Endothelial cell of umbilical vein (primary cell): Measurements from ENCODE around the gene PCGF3. TPM values are rescaled to one million over a fixed set of nuclear protein-coding genes. Genes with fewer than 3 reads are reported as not detected.

Experiments used
- BruUV-seq: library from RNA; stranded (reverse); fragments of 400-500 nt; replicated peaks from 2 replicates; lab custom pipeline; 2021; lab: Mats Ljungman, UMichigan
- CTCF ChIA-PET: fragments of 300-600, 350-600 bp; sonication (Branson Sonifier 250); formaldehyde crosslinking; loops from one replicate; lab custom pipeline; 2021; ENCODE audit warnings: antibody characterized with exemption, inconsistent platforms; lab: Charles Lee
- POLR2A ChIA-PET: fragments of 300-600, 350-600 bp; sonication (Branson Sonifier 250); formaldehyde crosslinking; loops from one replicate; lab custom pipeline; 2021; ENCODE audit warnings: antibody characterized with exemption, inconsistent platforms; lab: Charles Lee
- DNase-seq: peaks from one replicate; pipeline ENCODE4 v3.0.0-alpha.2; 2011; ENCODE audit warnings: low read depth, low spot score
- FAIRE-seq: peaks from 2 replicates; lab custom pipeline; 2011; peaks lifted over from hg19 to GRCh38; lab: Jason Lieb, UNC
- H2AFZ ChIP-seq: 2 replicates; pipeline ENCODE4 v1.6.0; 2012; ENCODE audit warnings: low read depth, low read length, control low read depth, inconsistent platforms
- H3K27ac ChIP-seq: 2 replicates; pipeline ENCODE4 v1.5.1; 2011; ENCODE audit warnings: low read depth, mild to moderate bottlenecking, control low read depth, low read length, moderate library complexity; ENCODE audit not compliant: insufficient read depth
- H3K27me3 ChIP-seq, 2 experiments: 2 replicates each; pipeline versions ENCODE4 v1.6.0 to v1.6.1; 2011; ENCODE audit warnings: low read length in 2 of 2, mixed read lengths in 1 of 2; ENCODE audit not compliant: control insufficient read depth in 2 of 2, insufficient read depth in 2 of 2
- H3K36me3 ChIP-seq, 2 experiments: 2 replicates in 1 of 2; 3 replicates in 1 of 2; pipeline ENCODE4 v1.5.1; 2011; ENCODE audit warnings: low read length in 2 of 2, mild to moderate bottlenecking in 1 of 2, moderate library complexity in 1 of 2; ENCODE audit not compliant: control insufficient read depth in 2 of 2, insufficient read depth in 2 of 2; ENCODE audit errors: extremely low read depth in 1 of 2
- H3K4me1 ChIP-seq: 3 replicates; pipeline ENCODE4 v1.5.1; 2011; ENCODE audit warnings: mild to moderate bottlenecking, low read length; ENCODE audit not compliant: control insufficient read depth, insufficient read depth; ENCODE audit errors: extremely low read depth
- H3K4me2 ChIP-seq: 2 replicates; pipeline ENCODE4 v1.6.1; 2011; ENCODE audit warnings: low read length, control low read depth, mixed read lengths; ENCODE audit not compliant: insufficient read depth
- H3K4me3 ChIP-seq, 3 experiments: fragments of 200-600 bp in 1 of 3; sonication (generic), shearing (Covaris generic) in 1 of 3; replicated peaks in 1 of 3; 2 replicates each; pipeline ENCODE4 v1.5.1; 2011 to 2016; ENCODE audit warnings: control low read depth in 3 of 3, low read length in 3 of 3, mild to moderate bottlenecking in 2 of 3, inconsistent platforms in 1 of 3, low read depth in 1 of 3, moderate library complexity in 1 of 3; ENCODE audit not compliant: insufficient read depth in 1 of 3
- H3K79me2 ChIP-seq: 2 replicates; pipeline ENCODE4 v1.6.0; 2012; ENCODE audit warnings: low read length, inconsistent platforms; ENCODE audit not compliant: control insufficient read depth, insufficient read depth
- H3K9ac ChIP-seq: replicated peaks from 2 replicates; pipeline ENCODE3; 2011; ENCODE audit warnings: low read length, control low read depth; ENCODE audit not compliant: insufficient read depth; ENCODE audit errors: extremely low read depth
- H3K9me1 ChIP-seq: replicated peaks from 3 replicates; pipeline ENCODE4 v1.6.0; 2011; ENCODE audit warnings: mild to moderate bottlenecking, low read length; ENCODE audit not compliant: control insufficient read depth, insufficient read depth; ENCODE audit errors: extremely low read depth
- H3K9me3 ChIP-seq: replicated peaks from 2 replicates; pipeline ENCODE4 v1.5.1; 2012; ENCODE audit warnings: low read length, inconsistent platforms; ENCODE audit not compliant: control insufficient read depth, insufficient read depth
- H4K20me1 ChIP-seq: replicated peaks from 2 replicates; pipeline ENCODE3; 2011; ENCODE audit warnings: mild to moderate bottlenecking, low read length; ENCODE audit not compliant: control insufficient read depth, insufficient read depth; ENCODE audit errors: extremely low read depth
- EZH2 ChIP-seq: IDR thresholded peaks from 2 replicates; pipeline ENCODE4 v1.6.1; 2012; ENCODE audit warnings: borderline replicate concordance, low read depth, mild to moderate bottlenecking, moderate library complexity, low read length, inconsistent platforms; ENCODE audit not compliant: severe bottlenecking
- FOS ChIP-seq: IDR thresholded peaks from 2 replicates; pipeline ENCODE4 v1.6.1; 2011; ENCODE audit warnings: mild to moderate bottlenecking, low read length, moderate library complexity, borderline replicate concordance; ENCODE audit not compliant: insufficient read depth
- GATA2 ChIP-seq: IDR thresholded peaks from 2 replicates; pipeline ENCODE4 v1.7.0; 2011; ENCODE audit warnings: low read depth, mild to moderate bottlenecking, moderate library complexity, mixed read lengths, low read length; ENCODE audit not compliant: insufficient read length, insufficient read depth
- JUN ChIP-seq: IDR thresholded peaks from 2 replicates; pipeline ENCODE4 v1.6.1; 2011; ENCODE audit warnings: borderline replicate concordance, low read depth; ENCODE audit not compliant: insufficient read length, insufficient read depth
- MYC ChIP-seq: IDR thresholded peaks from one replicate; pipeline ENCODE4 v1.6.1; 2011; ENCODE audit warnings: mild to moderate bottlenecking, low read depth, low read length
- POLR2A ChIP-seq: IDR thresholded peaks from 2 replicates; pipeline ENCODE4 v1.6.1; 2012; ENCODE audit warnings: low read depth, mild to moderate bottlenecking, control low read depth, low read length
- POLR2AphosphoS5 ChIP-seq: IDR thresholded peaks from 2 replicates; pipeline ENCODE4 v1.6.1; 2012; ENCODE audit warnings: low read depth, mild to moderate bottlenecking, control low read depth, low read length, moderate library complexity; ENCODE audit not compliant: insufficient read depth
- dilution Hi-C: fragments of 300-500 bp; cut with MboI; formaldehyde crosslinking; loops from one replicate; pipeline ENCODE4 v1.15.0; 2019; ENCODE audit warnings: low sequenced_read_pairs; ENCODE audit not compliant: extremely low pct_ligation_motif_present
- intact Hi-C: fragments of 100-400 bp; cut with micrococcal nuclease; formaldehyde crosslinking; loops from one replicate; pipeline ENCODE4 v1.10.0; 2022
- polyA plus RNA-seq, 4 experiments: library from polyadenylated mRNA; depleted of rRNA in 3 of 4; stranded (reverse) in 3 of 4; unstranded in 1 of 4; fragments of >200 nt; gene quantifications; 2 replicates each; pipeline versions ENCODE4 v1.2.1 to v1.2.3, GENCODE V29; 2011 to 2012; ENCODE audit warnings: missing spikeins in 1 of 4
- total RNA-seq: library from RNA; stranded (reverse); gene quantifications from 2 replicates; pipeline ENCODE4 v1.2.3, GENCODE V29; 2021
- TF ChIP-seq, protein P1 (sequence below), 2 donors: IDR thresholded peaks; 1 replicate in 1 of 2; 2 replicates in 1 of 2; pipeline ENCODE4 v1.5.1; 2011; ENCODE audit warnings: low read length in 2 of 2, mild to moderate bottlenecking in 2 of 2, moderate library complexity in 2 of 2, control low read depth in 1 of 2, inconsistent platforms in 1 of 2, low read depth in 1 of 2; ENCODE audit not compliant: insufficient read depth in 1 of 2; ENCODE audit errors: extremely low read depth in 1 of 2
- TF ChIP-seq, protein P2 (sequence below): IDR thresholded peaks from 2 replicates; pipeline ENCODE4 v1.6.1; 2011; ENCODE audit not compliant: insufficient read depth, insufficient read length

The PCGF3 gene
- total and polyA plus RNA-seq, 2 donors (not counting 3 experiments of a cell fraction or from before 2014, with no cell fraction given) = 70.2 to 91.8 TPM

DNA sequence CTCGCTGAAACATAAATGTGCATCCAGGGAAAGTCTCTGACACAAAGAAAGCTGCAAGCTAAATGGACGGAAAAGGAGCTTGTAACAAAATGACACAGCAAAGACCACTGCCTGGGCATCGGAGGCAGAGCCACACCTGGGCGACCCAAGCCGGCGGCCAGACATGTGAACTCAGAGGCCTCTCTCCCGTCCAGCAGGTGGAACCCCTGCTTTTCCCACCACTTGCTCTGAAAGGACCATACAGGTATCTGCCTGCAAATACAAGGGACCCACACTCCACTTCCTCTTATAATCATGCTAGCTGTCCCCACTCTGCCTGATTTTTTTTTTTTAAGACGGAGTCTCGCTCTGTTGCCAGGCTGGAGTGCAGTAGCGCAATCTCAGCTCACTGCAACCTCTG lies 108.3 kb downstream of the PCGF3 start:
- no peak for FAIRE-seq

More for the DNA sequence above, 108.3 kb downstream of the PCGF3 start:
- H3K4me1 ChIP-seq = no peaks in the 10 kb centered on the region
- dilution Hi-C loops = no loop called here
- CTCF ChIA-PET = interaction anchor here (1.9 kb wide), 1 partner anchor 19 kb away, joined by 6 read pairs; no protein-coding TSS in a partner anchor
- no peak overlapping the region for H2AFZ ChIP-seq
- BruUV-seq = no TSS peak
- H3K4me3 ChIP-seq = no peak overlapping the region
- H3K9ac ChIP-seq = no peak overlapping the region
- TF ChIP-seq, protein P1, sequence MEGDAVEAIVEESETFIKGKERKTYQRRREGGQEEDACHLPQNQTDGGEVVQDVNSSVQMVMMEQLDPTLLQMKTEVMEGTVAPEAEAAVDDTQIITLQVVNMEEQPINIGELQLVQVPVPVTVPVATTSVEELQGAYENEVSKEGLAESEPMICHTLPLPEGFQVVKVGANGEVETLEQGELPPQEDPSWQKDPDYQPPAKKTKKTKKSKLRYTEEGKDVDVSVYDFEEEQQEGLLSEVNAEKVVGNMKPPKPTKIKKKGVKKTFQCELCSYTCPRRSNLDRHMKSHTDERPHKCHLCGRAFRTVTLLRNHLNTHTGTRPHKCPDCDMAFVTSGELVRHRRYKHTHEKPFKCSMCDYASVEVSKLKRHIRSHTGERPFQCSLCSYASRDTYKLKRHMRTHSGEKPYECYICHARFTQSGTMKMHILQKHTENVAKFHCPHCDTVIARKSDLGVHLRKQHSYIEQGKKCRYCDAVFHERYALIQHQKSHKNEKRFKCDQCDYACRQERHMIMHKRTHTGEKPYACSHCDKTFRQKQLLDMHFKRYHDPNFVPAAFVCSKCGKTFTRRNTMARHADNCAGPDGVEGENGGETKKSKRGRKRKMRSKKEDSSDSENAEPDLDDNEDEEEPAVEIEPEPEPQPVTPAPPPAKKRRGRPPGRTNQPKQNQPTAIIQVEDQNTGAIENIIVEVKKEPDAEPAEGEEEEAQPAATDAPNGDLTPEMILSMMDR (IDR thresholded peaks at IDR 0.05; ENCODE audit: extremely low read depth in 1 of 2, insufficient read depth in 1 of 2, low read depth in 1 of 2, low read length in 2 of 2) = no peak
- TF ChIP-seq, protein P2, sequence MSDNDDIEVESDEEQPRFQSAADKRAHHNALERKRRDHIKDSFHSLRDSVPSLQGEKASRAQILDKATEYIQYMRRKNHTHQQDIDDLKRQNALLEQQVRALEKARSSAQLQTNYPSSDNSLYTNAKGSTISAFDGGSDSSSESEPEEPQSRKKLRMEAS = no peak
- no peak for TF ChIP-seq JUN
- TF ChIP-seq POLR2AphosphoS5 = no peak
- TF ChIP-seq MYC = no peak
- no peak for TF ChIP-seq POLR2A
- TF ChIP-seq EZH2 = no peak
- TF ChIP-seq GATA2 = no peak
- TF ChIP-seq FOS = no peak
- POLR2A ChIA-PET = no interaction called here
- no peak overlapping the region for H3K27ac ChIP-seq
- H3K4me2 ChIP-seq = no peak overlapping the region
- peaks cover 8 to 9% of the 10 kb centered on the region in 2 experiments for H3K27me3 ChIP-seq
- no peak for DNase-seq
- intact Hi-C loops = no loop called here
- no peaks in the 10 kb centered on the region for H3K36me3 ChIP-seq
- H4K20me1 ChIP-seq = no peaks in the 10 kb centered on the region
- no peaks in the 10 kb centered on the region for H3K9me3 ChIP-seq
- no peaks in the 10 kb centered on the region for H3K79me2 ChIP-seq
- no peaks in the 10 kb centered on the region for H3K9me1 ChIP-seq
